DOHH2 (cell line): ENCODE data around the gene SMIM36.

Source experiments
- EZH2phosphoT487 ChIP-seq: fragments of 200-600 bp; sonication (generic); IDR thresholded peaks from 2 replicates; pipeline ENCODE4 v1.6.1; 2017; ENCODE audit warnings: borderline replicate concordance, mild to moderate bottlenecking, antibody characterized with exemption, low read length, moderate library complexity, mixed read lengths
- TF ChIP-seq, protein P1 (sequence below): fragments of 200-600 bp; sonication (generic); IDR thresholded peaks from one replicate; pipeline ENCODE4 v1.5.1; 2014; ENCODE audit warnings: antibody characterized with exemption, mild to moderate bottlenecking, low read depth, low read length; ENCODE audit not compliant: poor library complexity, severe bottlenecking

DNA sequence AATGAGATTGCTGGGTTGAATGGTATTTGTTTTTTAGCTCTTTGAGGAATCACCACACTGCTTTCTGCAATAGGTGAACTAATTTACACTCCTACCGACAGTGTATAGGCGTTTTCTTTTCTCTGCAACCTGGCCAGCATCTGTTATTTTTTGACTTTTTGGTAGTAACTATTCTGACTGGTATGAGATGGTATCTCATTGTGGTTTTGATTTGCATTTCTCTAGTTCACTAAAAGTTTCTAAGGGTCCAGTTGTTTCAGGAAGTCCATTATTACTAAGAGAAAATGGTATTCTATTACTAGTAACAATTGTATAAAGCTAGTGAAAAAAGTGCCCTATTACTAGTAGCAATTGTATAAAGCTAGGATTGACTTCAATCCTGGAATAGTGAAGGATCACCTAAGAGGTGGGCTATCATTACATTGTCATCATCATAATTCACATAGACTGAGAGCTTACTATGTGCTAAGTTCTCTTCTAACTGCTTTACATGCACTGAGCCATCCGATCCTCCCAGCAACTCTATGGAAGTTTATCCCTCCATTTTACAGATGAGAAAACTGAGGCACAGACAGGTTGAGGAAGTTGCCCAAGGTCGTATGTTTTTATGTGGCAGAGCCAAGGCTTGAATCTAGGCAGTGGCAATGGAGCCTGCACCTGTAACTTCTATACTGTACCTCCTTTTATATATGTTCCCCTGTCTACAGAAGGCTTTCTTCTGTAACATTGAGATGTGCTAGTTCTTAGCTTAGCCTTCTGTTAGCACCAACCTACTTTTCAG is 13.4 kb upstream of the SMIM36 start:
- TF ChIP-seq, protein P1, sequence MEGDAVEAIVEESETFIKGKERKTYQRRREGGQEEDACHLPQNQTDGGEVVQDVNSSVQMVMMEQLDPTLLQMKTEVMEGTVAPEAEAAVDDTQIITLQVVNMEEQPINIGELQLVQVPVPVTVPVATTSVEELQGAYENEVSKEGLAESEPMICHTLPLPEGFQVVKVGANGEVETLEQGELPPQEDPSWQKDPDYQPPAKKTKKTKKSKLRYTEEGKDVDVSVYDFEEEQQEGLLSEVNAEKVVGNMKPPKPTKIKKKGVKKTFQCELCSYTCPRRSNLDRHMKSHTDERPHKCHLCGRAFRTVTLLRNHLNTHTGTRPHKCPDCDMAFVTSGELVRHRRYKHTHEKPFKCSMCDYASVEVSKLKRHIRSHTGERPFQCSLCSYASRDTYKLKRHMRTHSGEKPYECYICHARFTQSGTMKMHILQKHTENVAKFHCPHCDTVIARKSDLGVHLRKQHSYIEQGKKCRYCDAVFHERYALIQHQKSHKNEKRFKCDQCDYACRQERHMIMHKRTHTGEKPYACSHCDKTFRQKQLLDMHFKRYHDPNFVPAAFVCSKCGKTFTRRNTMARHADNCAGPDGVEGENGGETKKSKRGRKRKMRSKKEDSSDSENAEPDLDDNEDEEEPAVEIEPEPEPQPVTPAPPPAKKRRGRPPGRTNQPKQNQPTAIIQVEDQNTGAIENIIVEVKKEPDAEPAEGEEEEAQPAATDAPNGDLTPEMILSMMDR = no peak
- TF ChIP-seq EZH2phosphoT487 = no peak
